Activated CD4-positive, alpha-beta T cell treated with anti-CD3 and anti-CD28 coated beads, Interleukin-2, amount 50 U/mL, for 4 hours (primary cell): ENCODE measurements around the gene TAF7L.

Source experiments
- DNase-seq, 2 experiments: peaks; one replicate each; pipeline ENCODE4 v3.0.0-alpha.2; 2020

Gene TAF7L

DNA sequence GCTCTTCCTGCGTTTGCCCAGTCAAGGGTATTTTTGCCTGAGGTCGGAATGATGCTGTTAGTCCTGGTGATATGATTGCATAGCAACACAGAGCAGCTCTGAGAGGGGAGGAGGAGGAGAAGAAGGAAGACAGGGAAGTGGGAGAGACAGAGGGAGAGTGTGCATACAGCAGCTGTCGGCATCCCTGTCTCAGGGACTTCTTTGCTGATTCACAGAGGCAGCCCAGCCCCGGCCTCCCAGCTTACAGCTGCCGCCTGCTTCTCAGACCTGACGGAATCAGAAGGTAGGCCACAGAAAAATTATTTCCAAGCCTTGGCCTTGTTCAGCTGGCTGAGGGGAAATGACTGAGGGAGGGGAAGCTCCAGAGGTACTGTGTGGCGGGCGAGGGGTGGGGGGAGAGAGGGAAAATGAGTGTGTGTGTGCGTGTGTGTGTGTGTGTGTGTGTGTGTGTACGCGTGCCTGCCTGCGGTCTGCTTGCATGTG lies 71.2 kb downstream of the TAF7L start:
- peak in 1 of 2 experiments; percentile 2 for DNase-seq

- no peak for DNase-seq
Observed at GRCh38 chrX:101219116-101219863, 71.8 kb downstream of the TAF7L start, which contains the start of gene DRP2. Gene DRP2, plus strand, starts transcription at chrX:101219786. Its CDS starts 11,862 bp downstream, at chrX:101231648.
